GM15510 (cell line): Measurements from ENCODE around the gene SLC9A3.

Experiments used
- POLR2A ChIP-seq: IDR thresholded peaks from 3 replicates; pipeline ENCODE4 v1.6.1; 2011; ENCODE audit warnings: borderline replicate concordance; ENCODE audit not compliant: insufficient read length; ENCODE audit errors: extremely low read depth

Gene SLC9A3

GRCh38 chr5:421287-421880 lies 102.9 kb downstream of the SLC9A3 start:
- TF ChIP-seq POLR2A, result no peak

- TF ChIP-seq POLR2A, result no peak
Observed at GRCh38 chr5:420632-421286, 103.5 kb downstream of the SLC9A3 start.
